HL-60 (cell line): ENCODE measurements around the gene TRIM13.

Source experiments
- DNase-seq, 2 experiments: peaks; one replicate each; pipeline ENCODE4 v3.0.0-alpha.2; 2010 to 2020; ENCODE audit warnings: low read depth in 1 of 2, low spot score in 1 of 2
- H3K27ac ChIP-seq: fragments of 250-450 bp; sonication (Bioruptor Pico); replicated peaks from 2 replicates; pipeline ENCODE4 v1.5.1; 2020; ENCODE audit warnings: mild to moderate bottlenecking, moderate library complexity
- H3K27me3 ChIP-seq: fragments of 250-450 bp; sonication (Bioruptor Pico); 2 replicates; pipeline ENCODE4 v1.5.1; 2021; ENCODE audit warnings: mild to moderate bottlenecking, moderate library complexity; ENCODE audit not compliant: insufficient read depth, poor library complexity, severe bottlenecking
- H3K4me3 ChIP-seq: replicated peaks from 2 replicates; pipeline ENCODE4 v1.5.1; 2011; ENCODE audit warnings: mild to moderate bottlenecking, control low read depth, low read length; ENCODE audit not compliant: insufficient read depth
- CTCF ChIP-seq: IDR thresholded peaks from one replicate; pipeline ENCODE4 v1.5.1; 2011; ENCODE audit warnings: low read length, control low read depth, inconsistent platforms; ENCODE audit not compliant: insufficient read depth
- GABPA ChIP-seq: IDR thresholded peaks from 2 replicates; pipeline ENCODE4 v1.6.1; 2012; ENCODE audit warnings: low read depth
- POLR2AphosphoS5 ChIP-seq: IDR thresholded peaks from 2 replicates; pipeline ENCODE4 v1.6.1; 2012; ENCODE audit warnings: low read depth
- REST ChIP-seq: IDR thresholded peaks from 2 replicates; pipeline ENCODE4 v1.6.1; 2012; ENCODE audit warnings: low read depth; ENCODE audit not compliant: insufficient replicate concordance
- SPI1 ChIP-seq: IDR thresholded peaks from 2 replicates; pipeline ENCODE4 v1.6.1; 2012; ENCODE audit warnings: low read depth, mild to moderate bottlenecking, borderline replicate concordance

Gene TRIM13

GRCh38 chr13:49975826-49976225, 21.0 kb upstream of the TRIM13 start:
- TF ChIP-seq POLR2AphosphoS5 (no peak), SPI1 (peak; percentile 74; the same call in 1 of the 2 replicates), GABPA (no peak), REST (no peak), CTCF (no peak)
- DNase-seq: no peak
- no peak overlapping the region for H3K4me3 ChIP-seq
- H3K27me3 ChIP-seq: no peaks in the 10 kb centered on the region
- no peak overlapping the region for H3K27ac ChIP-seq

- Histone ChIP-seq H3K4me3 (no peak overlapping the region), H3K27ac (no peak overlapping the region), H3K27me3 (no peaks in the 10 kb centered on the region)
- TF ChIP-seq CTCF (peak; percentile 87), GABPA (no peak)
- DNase-seq: peak; percentile 54 to 76
Observed at GRCh38 chr13:49976314-49977258, 20.3 kb upstream of the TRIM13 start.

- H3K4me3 ChIP-seq: no peak overlapping the region
- H3K27ac ChIP-seq: no peak overlapping the region
- H3K27me3 ChIP-seq: no peaks in the 10 kb centered on the region
- TF ChIP-seq SPI1: no peak; the same call in 1 of the 2 replicates
- DNase-seq: peak in 1 of 2 experiments; percentile 47
Observed at GRCh38 chr13:49977992-49978391, 18.9 kb upstream of the TRIM13 start.

- H3K27me3 ChIP-seq: no peaks in the 10 kb centered on the region
- H3K4me3 ChIP-seq: no peak overlapping the region
- DNase-seq: no peak
- H3K27ac ChIP-seq: no peak overlapping the region
- TF ChIP-seq SPI1: no peak
- TF ChIP-seq POLR2AphosphoS5: no peak
- no peak for TF ChIP-seq GABPA
- no peak for TF ChIP-seq CTCF
- TF ChIP-seq REST: no peak
Observed at GRCh38 chr13:49980266-49980665, 16.6 kb upstream of the TRIM13 start.
